ENCODE data around the gene MME.
"Not testable (repeated sequence)": the region's sequence is repeated elsewhere in the genome, so short reads cannot be mapped to it uniquely, and the experiment has no call there.

MME gene

DNA sequence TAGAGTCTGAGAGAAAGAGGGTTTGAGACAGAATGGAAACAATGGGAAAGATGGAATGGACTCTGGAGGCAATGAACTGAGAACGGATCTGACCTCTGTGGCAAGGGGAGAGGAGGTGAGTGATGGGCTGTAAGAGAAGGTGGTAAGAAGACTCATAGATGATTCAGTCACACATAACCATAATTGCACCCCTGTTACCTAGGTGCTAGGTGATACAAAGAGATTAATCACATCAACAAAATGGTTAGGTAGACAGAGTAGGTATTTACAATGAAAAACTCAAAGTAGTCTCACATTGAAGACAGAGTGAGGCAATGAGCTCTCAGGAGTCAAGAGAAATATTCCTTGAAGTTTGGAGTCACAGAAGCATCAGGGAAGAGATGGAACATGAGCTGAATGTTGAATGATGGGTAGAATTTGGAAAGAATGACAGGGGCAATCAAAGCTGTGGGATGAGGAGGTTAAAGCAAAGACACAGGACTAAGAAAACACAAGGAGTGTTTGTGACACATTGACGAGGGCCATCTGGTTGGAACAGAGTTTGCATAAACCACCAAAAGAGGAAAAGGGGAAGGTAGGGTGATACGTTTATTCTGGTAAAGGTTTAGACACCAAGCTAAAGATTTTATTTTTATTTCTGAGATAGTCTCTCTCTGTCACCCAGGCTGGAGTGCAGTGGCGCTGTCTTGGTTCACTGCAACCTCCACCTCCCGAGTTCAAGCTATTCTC is 32.7 kb downstream of the MME start:
- Histone ChIP-seq H3K9me3 (ENCODE audit: insufficient read depth, low read depth, low read length) (no peaks in the 10 kb centered on the region), H3K36me3 (ENCODE audit: insufficient read depth, low read length) (no peaks in the 10 kb centered on the region), H3K4me3 (ENCODE audit: low read length, poor library complexity, severe bottlenecking) (no peak overlapping the region), H2AFZ (ENCODE audit: low read length) (no peak overlapping the region), H3K79me2 (ENCODE audit: insufficient read depth, low read length) (no peaks in the 10 kb centered on the region), H3K27me3 (ENCODE audit: insufficient read depth, low read length, poor library complexity, severe bottlenecking) (no peaks in the 10 kb centered on the region), H4K20me1 (ENCODE audit: insufficient read depth, low read length, poor library complexity, severe bottlenecking) (no peaks in the 10 kb centered on the region), H3K4me1 (ENCODE audit: insufficient read depth, low read length, poor library complexity, severe bottlenecking) (peaks cover 55% of the 10 kb centered on the region), H3K9me2 (replicated peaks; ENCODE audit: low read depth, low read length) (no peaks in the 10 kb centered on the region), H3F3A (ENCODE audit: low read depth) (peaks cover 10% of the 10 kb centered on the region; the same call in 1 of the 2 replicates), H3K9ac (ENCODE audit: low read depth, low read length, poor library complexity, severe bottlenecking) (peak overlapping the region; percentile 73), H3K4me2 (ENCODE audit: low read depth, low read length, poor library complexity, severe bottlenecking) (peak overlapping the region; percentile 85)
- TF ChIP-seq EZH2phosphoT487 (IDR thresholded peaks at IDR 0.05; ENCODE audit: borderline replicate concordance), result no peak
- TF ChIP-seq, protein P1, sequence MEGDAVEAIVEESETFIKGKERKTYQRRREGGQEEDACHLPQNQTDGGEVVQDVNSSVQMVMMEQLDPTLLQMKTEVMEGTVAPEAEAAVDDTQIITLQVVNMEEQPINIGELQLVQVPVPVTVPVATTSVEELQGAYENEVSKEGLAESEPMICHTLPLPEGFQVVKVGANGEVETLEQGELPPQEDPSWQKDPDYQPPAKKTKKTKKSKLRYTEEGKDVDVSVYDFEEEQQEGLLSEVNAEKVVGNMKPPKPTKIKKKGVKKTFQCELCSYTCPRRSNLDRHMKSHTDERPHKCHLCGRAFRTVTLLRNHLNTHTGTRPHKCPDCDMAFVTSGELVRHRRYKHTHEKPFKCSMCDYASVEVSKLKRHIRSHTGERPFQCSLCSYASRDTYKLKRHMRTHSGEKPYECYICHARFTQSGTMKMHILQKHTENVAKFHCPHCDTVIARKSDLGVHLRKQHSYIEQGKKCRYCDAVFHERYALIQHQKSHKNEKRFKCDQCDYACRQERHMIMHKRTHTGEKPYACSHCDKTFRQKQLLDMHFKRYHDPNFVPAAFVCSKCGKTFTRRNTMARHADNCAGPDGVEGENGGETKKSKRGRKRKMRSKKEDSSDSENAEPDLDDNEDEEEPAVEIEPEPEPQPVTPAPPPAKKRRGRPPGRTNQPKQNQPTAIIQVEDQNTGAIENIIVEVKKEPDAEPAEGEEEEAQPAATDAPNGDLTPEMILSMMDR (conservative IDR thresholded peaks at IDR 0.05; ENCODE audit: low read length), result no peak

GRCh38 chr3:155124745-155125144 is 44.6 kb downstream of the MME start:
- H3K9ac ChIP-seq (ENCODE audit: low read depth, low read length, poor library complexity, severe bottlenecking); H3K79me2 ChIP-seq (ENCODE audit: insufficient read depth, low read length): not testable (repeated sequence)

DNA sequence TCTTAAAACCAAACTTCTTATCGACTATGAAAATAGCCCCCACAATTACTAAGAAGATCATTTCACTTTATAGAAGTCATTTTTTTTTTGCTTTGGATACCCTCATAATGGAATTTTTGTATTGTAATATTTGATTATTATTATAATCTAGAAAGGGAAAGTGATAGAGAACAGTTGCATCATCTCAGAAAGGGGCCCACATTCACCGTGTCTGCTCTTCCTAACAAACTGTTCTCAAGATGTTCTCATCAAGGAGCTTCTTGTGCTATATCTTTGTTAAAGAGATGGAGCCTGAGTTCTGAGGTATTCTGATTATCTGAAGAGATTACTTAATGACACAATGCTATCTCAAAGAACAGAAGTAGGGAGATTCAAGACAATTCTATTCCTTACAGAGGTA is 49.3 kb downstream of the MME start:
- no peaks in the 10 kb centered on the region for H3K27me3 ChIP-seq (ENCODE audit: insufficient read depth, low read length, poor library complexity, severe bottlenecking)
- H3K4me3 ChIP-seq (ENCODE audit: low read length, poor library complexity, severe bottlenecking), result no peak overlapping the region
- H3K9me2 ChIP-seq (replicated peaks; ENCODE audit: low read depth, low read length), result no peaks in the 10 kb centered on the region
- H3K9ac ChIP-seq (ENCODE audit: low read depth, low read length, poor library complexity, severe bottlenecking), result no peak overlapping the region
- H3K79me2 ChIP-seq (ENCODE audit: insufficient read depth, low read length), result no peaks in the 10 kb centered on the region
- H3F3A ChIP-seq (ENCODE audit: low read depth), result no peaks in the 10 kb centered on the region
- no peaks in the 10 kb centered on the region for H3K4me1 ChIP-seq (ENCODE audit: insufficient read depth, low read length, poor library complexity, severe bottlenecking)
- no peak overlapping the region for H2AFZ ChIP-seq (ENCODE audit: low read length)
- H3K4me2 ChIP-seq (ENCODE audit: low read depth, low read length, poor library complexity, severe bottlenecking), result no peak overlapping the region
- TF ChIP-seq, protein P1 (conservative IDR thresholded peaks at IDR 0.05; ENCODE audit: low read length), result no peak
- no peak for TF ChIP-seq EZH2phosphoT487 (IDR thresholded peaks at IDR 0.05; ENCODE audit: borderline replicate concordance)
- no peaks in the 10 kb centered on the region for H3K9me3 ChIP-seq (ENCODE audit: insufficient read depth, low read depth, low read length)
- H4K20me1 ChIP-seq (ENCODE audit: insufficient read depth, low read length, poor library complexity, severe bottlenecking), result no peaks in the 10 kb centered on the region
- no peaks in the 10 kb centered on the region for H3K36me3 ChIP-seq (ENCODE audit: insufficient read depth, low read length)

More at GRCh38 chr3:155124745-155125144, 44.6 kb downstream of the MME start:
- not testable (repeated sequence) for H3K4me1 ChIP-seq (ENCODE audit: insufficient read depth, low read length, poor library complexity, severe bottlenecking); H3K27me3 ChIP-seq (ENCODE audit: insufficient read depth, low read length, poor library complexity, severe bottlenecking); H3F3A ChIP-seq (ENCODE audit: low read depth); H3K36me3 ChIP-seq (ENCODE audit: insufficient read depth, low read length); H3K9me2 ChIP-seq (replicated peaks; ENCODE audit: low read depth, low read length); H3K4me3 ChIP-seq (ENCODE audit: low read length, poor library complexity, severe bottlenecking); H2AFZ ChIP-seq (ENCODE audit: low read length); H4K20me1 ChIP-seq (ENCODE audit: insufficient read depth, low read length, poor library complexity, severe bottlenecking); H3K9me3 ChIP-seq (ENCODE audit: insufficient read depth, low read depth, low read length); H3K4me2 ChIP-seq (ENCODE audit: low read depth, low read length, poor library complexity, severe bottlenecking)

DNA sequence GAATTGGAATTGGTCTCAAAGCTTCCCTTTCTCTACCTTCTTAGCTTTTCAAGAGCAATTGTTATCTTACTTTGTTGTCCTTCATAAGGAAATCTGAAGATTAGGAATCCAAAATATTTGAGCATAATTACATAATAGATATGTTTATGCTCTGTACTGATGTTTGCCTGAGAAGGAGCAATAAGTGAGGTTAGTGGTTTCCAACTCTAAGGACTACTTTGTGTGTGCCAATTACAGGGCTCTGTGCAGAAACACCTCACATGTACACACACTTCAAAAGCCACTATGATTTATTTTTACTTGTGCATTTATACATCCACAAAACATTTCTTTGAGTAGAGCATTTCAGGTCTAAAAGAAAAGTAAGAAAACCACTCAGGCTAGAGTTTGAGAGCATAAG is 49.9 kb downstream of the MME start:
- no peaks in the 10 kb centered on the region for H3K9me3 ChIP-seq (ENCODE audit: insufficient read depth, low read depth, low read length)
- no peak overlapping the region for H3K9ac ChIP-seq (ENCODE audit: low read depth, low read length, poor library complexity, severe bottlenecking)

More for the DNA sequence above, 49.9 kb downstream of the MME start:
- no peaks in the 10 kb centered on the region for H3K9me2 ChIP-seq (replicated peaks; ENCODE audit: low read depth, low read length)
- H2AFZ ChIP-seq (ENCODE audit: low read length), result no peak overlapping the region
- no peaks in the 10 kb centered on the region for H3K36me3 ChIP-seq (ENCODE audit: insufficient read depth, low read length)
- H4K20me1 ChIP-seq (ENCODE audit: insufficient read depth, low read length, poor library complexity, severe bottlenecking), result no peaks in the 10 kb centered on the region
- no peak overlapping the region for H3K4me3 ChIP-seq (ENCODE audit: low read length, poor library complexity, severe bottlenecking)
- H3K27me3 ChIP-seq (ENCODE audit: insufficient read depth, low read length, poor library complexity, severe bottlenecking), result no peaks in the 10 kb centered on the region
- H3K4me2 ChIP-seq (ENCODE audit: low read depth, low read length, poor library complexity, severe bottlenecking), result no peak overlapping the region
- H3K4me1 ChIP-seq (ENCODE audit: insufficient read depth, low read length, poor library complexity, severe bottlenecking), result no peaks in the 10 kb centered on the region
- no peaks in the 10 kb centered on the region for H3F3A ChIP-seq (ENCODE audit: low read depth)
- no peak for TF ChIP-seq EZH2phosphoT487 (IDR thresholded peaks at IDR 0.05; ENCODE audit: borderline replicate concordance)
- TF ChIP-seq, protein P1 (conservative IDR thresholded peaks at IDR 0.05; ENCODE audit: low read length), result no peak
- no peaks in the 10 kb centered on the region for H3K79me2 ChIP-seq (ENCODE audit: insufficient read depth, low read length)
